ENCODE measurements around the gene MMEL1. TPM values are rescaled to one million over a fixed set of nuclear protein-coding genes. Genes with fewer than 3 reads are reported as not detected.
"Not testable (repeated sequence)": the region's sequence is repeated elsewhere in the genome, so short reads cannot be mapped to it uniquely, and the experiment has no call there.

The MMEL1 gene
- total RNA-seq, 1 experiment from 2014 or later, result 4.9 TPM

GRCh38 chr1:2552189-2552588 is 80.6 kb downstream of the MMEL1 start:
- no peak for DNase-seq
- intact Hi-C loops (cut with micrococcal nuclease; ENCODE audit: unreplicated experiment), result no loop called here
- peaks cover 20% of the 10 kb centered on the region; the same call in 1 of the 2 replicates for H3K4me1 ChIP-seq (replicated peaks; ENCODE audit: insufficient read depth)
- no peaks in the 10 kb centered on the region for H4K20me1 ChIP-seq (ENCODE audit: insufficient read depth)
- no peak overlapping the region for H2AFZ ChIP-seq
- no peaks in the 10 kb centered on the region for H3K79me2 ChIP-seq (ENCODE audit: low read depth)
- no peaks in the 10 kb centered on the region; the same call in 1 of the 2 replicates for H3K27me3 ChIP-seq (ENCODE audit: insufficient read depth, low read depth)
- ChIA-PET CTCF (no interaction called here), POLR2A (ENCODE audit: unreplicated experiment) (no interaction called here)
- H3K9me3 ChIP-seq (ENCODE audit: insufficient read depth, low read depth), result no peaks in the 10 kb centered on the region
- peaks cover 6% of the 10 kb centered on the region; the same call in 1 of the 2 replicates for H3F3A ChIP-seq (ENCODE audit: insufficient read depth, low read depth)
- no TSS peak for BruUV-seq (replicated peaks)
- H3K4me3 ChIP-seq, result no peak overlapping the region
- no peaks in the 10 kb centered on the region for H3K9me2 ChIP-seq (ENCODE audit: insufficient read depth)
- TF ChIP-seq EZH2 (IDR thresholded peaks at IDR 0.05; ENCODE audit: low read depth) (no peak), CTCF (conservative IDR thresholded peaks at IDR 0.05) (no peak)
- no peak overlapping the region for H3K27ac ChIP-seq
- no peak overlapping the region for H3K4me2 ChIP-seq
- no peaks in the 10 kb centered on the region for H3K36me3 ChIP-seq (ENCODE audit: low read depth)

- POLR2A ChIA-PET (ENCODE audit: unreplicated experiment), result not testable (repeated sequence)
These were observed 81.3 kb downstream of the MMEL1 start for GRCh38 chr1:2551544-2551943.

GRCh38 chr1:2550309-2550861 is 82.4 kb downstream of the MMEL1 start:
- peaks cover 26% of the 10 kb centered on the region for H3K4me1 ChIP-seq (replicated peaks; ENCODE audit: insufficient read depth)
- H3K4me2 ChIP-seq; H3K27me3 ChIP-seq (ENCODE audit: insufficient read depth, low read depth); H3K27ac ChIP-seq; H3K9me2 ChIP-seq (ENCODE audit: insufficient read depth); H4K20me1 ChIP-seq (ENCODE audit: insufficient read depth); POLR2A ChIA-PET (ENCODE audit: unreplicated experiment); BruUV-seq (replicated peaks); H3K9me3 ChIP-seq (ENCODE audit: insufficient read depth, low read depth); H3K79me2 ChIP-seq (ENCODE audit: low read depth); CTCF ChIA-PET; H3K4me3 ChIP-seq; H3K36me3 ChIP-seq (ENCODE audit: low read depth); intact Hi-C loops (cut with micrococcal nuclease; ENCODE audit: unreplicated experiment); H2AFZ ChIP-seq; DNase-seq: not testable (repeated sequence)
- H3F3A ChIP-seq (ENCODE audit: insufficient read depth, low read depth), result peaks cover 13% of the 10 kb centered on the region; the same call in 1 of the 2 replicates

More at GRCh38 chr1:2551544-2551943, 81.3 kb downstream of the MMEL1 start:
- H3K27ac ChIP-seq; H3K4me3 ChIP-seq; H3K4me2 ChIP-seq; H3K9me2 ChIP-seq (ENCODE audit: insufficient read depth); H3K9me3 ChIP-seq (ENCODE audit: insufficient read depth, low read depth); H2AFZ ChIP-seq; H3F3A ChIP-seq (ENCODE audit: insufficient read depth, low read depth); H3K79me2 ChIP-seq (ENCODE audit: low read depth); H4K20me1 ChIP-seq (ENCODE audit: insufficient read depth); H3K36me3 ChIP-seq (ENCODE audit: low read depth); intact Hi-C loops (cut with micrococcal nuclease; ENCODE audit: unreplicated experiment); DNase-seq; BruUV-seq (replicated peaks); CTCF ChIA-PET; H3K27me3 ChIP-seq (ENCODE audit: insufficient read depth, low read depth): not testable (repeated sequence)
- H3K4me1 ChIP-seq (replicated peaks; ENCODE audit: insufficient read depth), result peaks cover 21% of the 10 kb centered on the region; the same call in 1 of the 2 replicates

GRCh38 chr1:2549367-2550029 is 83.3 kb downstream of the MMEL1 start:
- H3K9me3 ChIP-seq (ENCODE audit: insufficient read depth, low read depth); H3K4me3 ChIP-seq; H3K27me3 ChIP-seq (ENCODE audit: insufficient read depth, low read depth); H3K9me2 ChIP-seq (ENCODE audit: insufficient read depth); H3K36me3 ChIP-seq (ENCODE audit: low read depth); CTCF ChIA-PET; BruUV-seq (replicated peaks); DNase-seq; POLR2A ChIA-PET (ENCODE audit: unreplicated experiment); H4K20me1 ChIP-seq (ENCODE audit: insufficient read depth); H3K79me2 ChIP-seq (ENCODE audit: low read depth); H2AFZ ChIP-seq: not testable (repeated sequence)
- intact Hi-C loops (cut with micrococcal nuclease; ENCODE audit: unreplicated experiment), result loop anchor here (10.0 kb wide), 1 partner anchor 95 kb away; no protein-coding TSS in a partner anchor
- H3K27ac ChIP-seq, result peak overlapping the region; percentile 52; the same call in 1 of the 2 replicates
- peaks cover 34% of the 10 kb centered on the region for H3K4me1 ChIP-seq (replicated peaks; ENCODE audit: insufficient read depth)
- H3F3A ChIP-seq (ENCODE audit: insufficient read depth, low read depth), result peaks cover 13% of the 10 kb centered on the region; the same call in 1 of the 2 replicates
- H3K4me2 ChIP-seq, result peak overlapping the region; percentile 94; the same call in 1 of the 2 replicates

Measured in PC-9 (cell line).